Measurements from ENCODE around the gene SIPA1L3.
"Not testable (repeated sequence)": the region's sequence is repeated elsewhere in the genome, so short reads cannot be mapped to it uniquely, and the experiment has no call there.

- not testable (repeated sequence) for TF ChIP-seq CTCF (IDR thresholded peaks at IDR 0.05; ENCODE audit: low read length); EZH2 (IDR thresholded peaks at IDR 0.05; ENCODE audit: borderline replicate concordance, low read length)
These were observed 123.0 kb downstream of the SIPA1L3 start for GRCh38 chr19:38030001-38030400.

Data from OCI-LY1 (cell line).